HG02981 (cell line): ENCODE results near the gene DCUN1D2.
A peak's percentile ranks its signal among the peaks of the same experiment; 100 is the strongest.
"Not testable (repeated sequence)": the region's sequence is repeated elsewhere in the genome, so short reads cannot be mapped to it uniquely, and the experiment has no call there.

Experiments used
- ATAC-seq: cut with Tn5 transposase; IDR thresholded peaks from one replicate; pipeline ENCODE4 v1.9.1; 2021; ENCODE audit warnings: mild to moderate bottlenecking, moderate library complexity; ENCODE audit not compliant: unreplicated experiment

Gene DCUN1D2

GRCh38 chr13:113491982-113492381 lies 1.5 kb upstream of the DCUN1D2 start:
- no peak for ATAC-seq

GRCh38 chr13:113491418-113491883 lies 940 bp upstream of the DCUN1D2 start:
- ATAC-seq: no peak

GRCh38 chr13:113489549-113490495 lies 689 bp downstream of the DCUN1D2 start:
- ATAC-seq: peak; percentile 17

DNA sequence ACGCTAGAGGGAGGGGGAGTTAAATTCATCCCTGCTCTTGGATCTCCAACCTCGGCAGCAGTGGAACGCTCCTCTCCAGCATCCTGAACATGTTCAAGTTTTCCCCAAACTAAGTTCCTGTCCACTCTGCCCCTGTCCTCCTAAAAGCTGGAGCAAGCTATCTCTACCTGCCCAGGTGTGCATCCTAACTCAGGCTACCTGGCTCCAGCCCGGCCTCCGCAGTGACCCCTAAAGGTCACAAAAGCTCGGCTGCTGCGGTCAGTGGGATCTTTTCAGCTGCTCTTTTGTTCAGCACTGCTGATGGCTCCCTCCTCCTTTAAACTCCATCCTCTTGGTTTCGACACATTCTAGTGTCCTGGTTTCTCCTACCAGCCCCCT lies 1.4 kb downstream of the DCUN1D2 start:
- ATAC-seq: no peak

DNA sequence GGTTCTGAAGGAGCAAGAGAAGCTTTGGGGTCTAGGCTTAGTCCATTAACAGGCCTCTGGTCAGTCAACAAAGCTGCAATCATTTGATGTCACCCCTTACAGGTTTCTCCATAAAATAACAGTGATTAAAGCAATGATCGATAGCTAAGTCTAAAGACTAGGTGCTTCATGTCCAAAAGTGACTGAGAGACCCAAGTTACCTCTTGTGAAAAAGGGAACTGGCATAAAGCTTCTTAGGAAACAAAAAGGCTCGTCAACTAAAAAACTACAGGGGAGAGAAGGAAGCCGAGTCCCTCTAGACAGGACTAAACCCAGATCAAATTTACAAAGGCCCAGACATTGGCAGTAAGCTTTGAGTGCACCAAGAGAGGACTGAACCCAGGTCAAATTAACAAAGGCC lies 2.2 kb downstream of the DCUN1D2 start:
- no peak for ATAC-seq

DNA sequence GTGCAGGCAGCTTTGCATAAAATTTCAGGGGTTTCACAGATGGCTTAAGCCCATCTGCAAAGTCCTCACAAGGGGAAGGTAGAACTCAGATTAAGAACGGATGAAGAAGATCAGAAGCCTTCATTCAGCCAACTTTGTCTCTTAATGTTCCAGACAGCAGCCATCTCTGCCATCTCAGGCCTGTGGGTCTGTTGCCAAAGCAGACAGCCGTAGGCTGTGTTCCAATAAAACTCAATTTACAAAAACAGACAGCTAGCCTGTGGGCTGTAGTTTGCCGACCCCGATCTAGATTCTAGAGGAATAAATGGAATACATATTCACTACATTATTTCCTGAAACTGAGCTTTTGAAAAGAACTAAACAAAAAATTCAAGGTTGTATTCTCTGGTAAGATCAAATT lies 3.8 kb downstream of the DCUN1D2 start:
- no peak for ATAC-seq

GRCh38 chr13:113485545-113485944 lies 5.0 kb downstream of the DCUN1D2 start:
- ATAC-seq: no peak

GRCh38 chr13:113483504-113484293 lies 6.8 kb downstream of the DCUN1D2 start:
- ATAC-seq: no peak

DNA sequence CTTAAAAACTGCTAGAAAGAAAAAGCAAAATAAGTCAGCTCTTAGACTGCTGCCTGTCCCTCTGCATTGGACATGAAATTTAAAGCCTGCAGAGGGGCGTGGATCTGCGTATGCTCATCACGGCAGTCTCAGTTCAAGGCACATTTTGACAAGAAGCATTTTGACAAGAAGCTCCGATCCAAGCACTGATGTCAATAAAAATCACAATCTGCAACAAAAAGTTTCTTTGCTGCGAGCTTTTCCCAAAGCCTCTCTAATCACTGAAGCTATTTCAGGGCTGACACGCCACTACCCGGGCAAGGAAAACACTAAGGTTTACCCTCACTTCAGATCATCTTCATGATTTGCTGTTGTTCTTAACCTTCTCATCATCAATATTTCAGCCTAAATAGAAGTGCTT lies 7.4 kb downstream of the DCUN1D2 start:
- ATAC-seq: no peak

- no peak for ATAC-seq
These were observed 11.3 kb downstream of the DCUN1D2 start for GRCh38 chr13:113479179-113479578.

DNA sequence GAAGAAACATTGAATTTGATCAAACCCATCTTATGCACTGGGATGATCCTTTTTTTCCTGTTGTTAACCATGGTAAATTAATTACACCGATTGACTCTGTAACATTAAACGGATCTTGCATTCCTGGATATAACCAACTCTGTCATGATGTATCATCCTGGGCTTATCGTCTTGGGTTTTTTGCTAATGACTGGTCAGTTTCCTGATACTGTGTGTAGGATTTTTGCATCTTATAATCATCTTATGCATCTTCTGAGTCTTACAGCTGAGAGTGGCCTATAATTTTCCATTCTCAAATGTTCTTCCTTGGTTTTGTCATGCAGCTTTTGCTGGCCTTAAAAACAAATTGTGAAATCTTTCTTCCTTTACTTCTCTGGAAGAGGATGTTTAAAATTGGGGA lies 12.8 kb downstream of the DCUN1D2 start:
- no peak for ATAC-seq

- no peak for ATAC-seq
These were observed 13.7 kb downstream of the DCUN1D2 start for GRCh38 chr13:113476811-113477210.

GRCh38 chr13:113475911-113476310 lies 14.6 kb downstream of the DCUN1D2 start:
- ATAC-seq: no peak

GRCh38 chr13:113475280-113475679 lies 15.2 kb downstream of the DCUN1D2 start:
- ATAC-seq: no peak

DNA sequence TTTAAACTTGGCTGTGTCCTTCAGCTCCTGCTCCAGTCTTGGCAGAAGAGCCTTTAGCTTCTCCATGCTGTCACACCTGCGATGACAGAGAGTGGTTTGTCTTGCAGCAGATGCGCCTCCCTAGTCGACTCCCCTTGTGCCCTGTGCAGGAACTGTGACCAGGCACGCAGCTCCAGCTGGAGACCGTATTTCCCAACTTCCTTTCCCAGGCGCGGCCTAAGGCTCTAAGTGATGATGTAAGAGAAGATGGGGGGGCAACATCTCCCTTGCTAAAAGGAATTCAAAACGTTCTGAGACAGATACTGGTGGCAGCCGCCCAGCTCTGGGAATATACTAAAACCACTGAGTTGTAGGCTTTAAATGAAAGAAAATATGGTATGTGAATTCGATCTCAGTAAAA lies 16.3 kb downstream of the DCUN1D2 start:
- ATAC-seq: no peak

DNA sequence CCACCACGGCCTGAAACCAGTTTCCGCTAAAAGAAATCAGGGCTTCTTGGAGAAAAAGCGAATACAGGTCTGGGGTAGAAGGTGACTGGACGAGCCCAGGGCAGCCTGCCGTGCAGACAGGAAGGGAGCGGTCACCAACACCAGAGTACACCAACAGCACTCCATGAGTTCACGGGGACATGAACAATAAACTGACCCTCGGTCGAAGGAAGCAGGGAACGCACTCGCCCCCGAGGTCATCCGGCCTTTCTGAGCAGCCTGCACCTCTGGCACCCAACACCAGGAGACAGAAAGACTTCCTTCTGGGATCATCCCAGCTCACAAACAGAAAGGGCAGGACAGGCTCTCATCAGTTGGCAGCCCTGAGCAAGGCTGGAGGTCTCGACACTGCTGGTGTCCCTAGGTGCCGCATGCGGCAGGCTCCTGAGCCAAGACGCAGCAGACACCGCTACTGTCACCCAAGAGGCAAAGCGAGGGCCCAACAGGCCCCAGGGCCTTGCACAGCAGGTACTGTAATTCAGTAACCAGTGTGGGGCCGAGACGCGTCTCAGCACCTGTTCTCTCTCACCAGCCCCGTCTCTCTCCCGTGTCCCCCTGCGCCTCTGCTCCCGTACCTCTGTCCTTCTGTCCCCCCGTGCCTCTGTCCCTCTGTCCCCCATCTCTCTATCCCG lies 18.0 kb downstream of the DCUN1D2 start:
- ATAC-seq: no peak

- no peak for ATAC-seq
These were observed 18.7 kb downstream of the DCUN1D2 start for GRCh38 chr13:113471844-113472243.

GRCh38 chr13:113470635-113471163 lies 19.8 kb downstream of the DCUN1D2 start:
- ATAC-seq: not testable (repeated sequence)

DNA sequence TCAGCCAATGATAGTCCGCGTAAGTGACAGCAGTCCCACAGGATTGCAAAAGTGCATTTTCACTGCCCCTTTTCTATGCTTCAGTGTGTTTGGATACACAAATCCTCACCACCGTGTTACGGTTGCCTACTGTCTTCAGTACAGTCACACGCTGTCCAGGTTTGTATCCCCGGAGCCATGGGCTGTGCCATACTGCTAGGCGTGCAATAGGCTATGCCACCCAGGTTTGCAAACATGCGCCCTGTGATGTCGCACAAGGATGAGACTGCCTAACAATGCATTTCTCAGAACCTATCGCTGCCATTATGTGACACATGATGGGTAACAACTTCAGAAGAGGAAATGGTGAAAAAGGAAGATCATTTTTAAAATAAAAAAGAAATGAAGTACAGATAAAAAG lies 20.4 kb downstream of the DCUN1D2 start:
- ATAC-seq: no peak

GRCh38 chr13:113469582-113469981 lies 20.9 kb downstream of the DCUN1D2 start:
- no peak for ATAC-seq
